GM12872 (cell line): ENCODE measurements around the gene C12orf54.

Source experiments
- CTCF ChIP-seq: IDR thresholded peaks from 3 replicates; pipeline ENCODE4 v1.5.1; 2011; ENCODE audit warnings: low read depth, mild to moderate bottlenecking, low read length, moderate library complexity; ENCODE audit not compliant: insufficient read depth

C12orf54 gene

GRCh38 chr12:48454667-48455066 lies 27.6 kb upstream of the C12orf54 start:
- TF ChIP-seq CTCF, result peak; percentile 42; the same call in 2 of the 3 replicates

GRCh38 chr12:48455116-48455515 lies 27.2 kb upstream of the C12orf54 start:
- no peak for TF ChIP-seq CTCF

- TF ChIP-seq CTCF, result no peak
These were observed 23.0 kb upstream of the C12orf54 start for GRCh38 chr12:48459259-48459658.

- no peak for TF ChIP-seq CTCF
These were observed 10.0 kb upstream of the C12orf54 start, which contains the start of gene ANP32D for GRCh38 chr12:48472259-48472658. ANP32D (plus strand) TSS chr12:48472559; CDS start chr12:48472665, 106 bp downstream.

- no peak for TF ChIP-seq CTCF
These were observed 9.2 kb upstream of the C12orf54 start for GRCh38 chr12:48473061-48473460.

GRCh38 chr12:48482930-48483329 lies 632 bp downstream of the C12orf54 start:
- no peak for TF ChIP-seq CTCF

GRCh38 chr12:48486261-48486660 lies 4.0 kb downstream of the C12orf54 start:
- no peak for TF ChIP-seq CTCF

- no peak for TF ChIP-seq CTCF
These were observed 4.4 kb downstream of the C12orf54 start for GRCh38 chr12:48486679-48487078.
